Regular cardiac myocyte (primary cell): ENCODE data around the gene QDPR. TPM values are rescaled to one million over a fixed set of nuclear protein-coding genes. Genes with fewer than 3 reads are reported as not detected.

Experiments used
- total RNA-seq: library from RNA; depleted of rRNA; stranded (reverse); fragments of >200 nt; gene quantifications from 2 replicates; pipeline ENCODE4 v1.2.3, GENCODE V29; 2014

Gene QDPR
- 9.3 and 38.9 TPM in 2 replicates for total RNA-seq

DNA sequence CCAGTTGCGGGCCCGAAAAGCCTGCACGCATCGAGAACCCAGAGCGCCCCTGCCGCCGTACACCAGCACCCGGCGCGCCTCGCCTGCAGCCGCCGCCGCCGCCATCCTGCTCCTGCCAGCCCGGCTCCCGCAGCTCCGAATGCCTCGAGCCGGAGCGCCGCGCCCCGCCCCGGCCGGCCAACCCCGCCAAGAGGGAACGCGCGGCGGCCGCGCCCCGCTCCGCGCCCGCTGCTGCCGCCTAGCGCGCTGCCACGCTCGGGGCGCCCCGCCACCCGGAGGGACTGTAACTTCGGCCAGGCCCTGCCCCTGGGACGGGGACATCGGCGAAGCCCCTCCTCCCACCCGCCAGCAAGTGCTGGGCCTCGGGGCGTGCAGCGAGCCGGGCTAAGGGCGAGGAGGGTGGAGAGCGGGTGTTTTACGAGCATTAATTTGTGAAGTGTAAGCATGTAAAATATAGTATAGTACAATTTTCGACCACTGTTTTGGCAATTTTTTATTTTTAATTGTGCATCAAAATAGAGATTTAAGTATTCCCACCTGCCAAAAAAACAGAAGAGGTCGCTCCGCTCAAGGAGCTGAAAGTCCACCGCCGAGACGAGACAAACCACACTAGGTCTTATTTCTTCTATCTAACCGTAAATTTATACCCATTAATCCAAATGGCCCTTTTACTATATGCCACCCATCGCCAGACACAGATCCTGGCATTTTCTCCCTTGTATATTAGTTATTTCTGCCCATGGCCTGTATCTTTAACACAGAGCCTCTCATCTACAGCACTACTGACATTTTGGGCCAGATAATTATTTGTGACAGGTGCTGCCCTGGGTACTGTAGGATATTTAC is at the start of gene QDPR:
Gene QDPR, minus strand, starts transcription at position 141 of the 846 bp plus-strand sequence. Its CDS starts 36 bp downstream, at position 105.

DNA sequence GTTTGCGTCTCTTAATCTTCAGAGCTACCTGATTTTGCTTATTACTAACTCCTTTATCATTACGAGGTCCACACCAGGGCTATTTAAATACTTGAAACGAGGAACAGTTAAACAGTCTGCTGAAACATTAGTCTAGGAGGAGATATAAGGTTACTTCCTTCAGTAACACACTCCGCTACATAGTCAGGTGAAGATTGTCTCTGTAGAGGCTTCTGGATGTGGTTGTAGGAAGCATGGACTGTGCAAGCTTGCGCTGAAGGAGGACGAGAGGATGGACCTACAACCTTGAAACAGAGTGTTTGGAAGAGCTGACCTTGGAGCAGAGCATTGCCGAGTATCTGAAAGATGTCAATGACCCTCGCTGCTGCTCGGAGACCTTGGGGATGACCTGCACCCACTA is 3.0 kb upstream of the QDPR start, which contains the start of gene CLRN2:
Gene CLRN2, plus strand, starts transcription at position 301 of the 400 bp plus-strand sequence. CDS start 102 bp downstream, outside the sequence.

Other genes with a start within 250 kb of the QDPR start
- gene CLRN2, start 3.1 kb upstream of the QDPR start, total RNA-seq, result not detected in 2 replicates
- 152 and 155 TPM in 2 replicates for gene LAP3, start 65.1 kb upstream of the QDPR start, total RNA-seq
- 7.5 and 8.2 TPM in 2 replicates for gene MED28, start 102.6 kb upstream of the QDPR start, total RNA-seq